SK-N-SH (cell line): ENCODE measurements around the gene APOBR.

Source experiments
- JUND ChIP-seq: IDR thresholded peaks from 2 replicates; pipeline ENCODE4 v1.4.0; 2012
- POLR2AphosphoS5 ChIP-seq: IDR thresholded peaks from 2 replicates; pipeline ENCODE4 v1.6.1; 2012; ENCODE audit warnings: low read depth, low read length

- TF ChIP-seq POLR2AphosphoS5 = no peak
- TF ChIP-seq JUND = no peak
Measured at GRCh38 chr16:28526201-28527099, 32.0 kb downstream of the APOBR start.
